ENCODE results near the gene MCFD2. TPM values are rescaled to one million over a fixed set of nuclear protein-coding genes. Genes with fewer than 3 reads are reported as not detected.

The MCFD2 gene
- total and polyA plus RNA-seq, 11 donors: 16.1 to 113 (median 63.4) TPM

DNA sequence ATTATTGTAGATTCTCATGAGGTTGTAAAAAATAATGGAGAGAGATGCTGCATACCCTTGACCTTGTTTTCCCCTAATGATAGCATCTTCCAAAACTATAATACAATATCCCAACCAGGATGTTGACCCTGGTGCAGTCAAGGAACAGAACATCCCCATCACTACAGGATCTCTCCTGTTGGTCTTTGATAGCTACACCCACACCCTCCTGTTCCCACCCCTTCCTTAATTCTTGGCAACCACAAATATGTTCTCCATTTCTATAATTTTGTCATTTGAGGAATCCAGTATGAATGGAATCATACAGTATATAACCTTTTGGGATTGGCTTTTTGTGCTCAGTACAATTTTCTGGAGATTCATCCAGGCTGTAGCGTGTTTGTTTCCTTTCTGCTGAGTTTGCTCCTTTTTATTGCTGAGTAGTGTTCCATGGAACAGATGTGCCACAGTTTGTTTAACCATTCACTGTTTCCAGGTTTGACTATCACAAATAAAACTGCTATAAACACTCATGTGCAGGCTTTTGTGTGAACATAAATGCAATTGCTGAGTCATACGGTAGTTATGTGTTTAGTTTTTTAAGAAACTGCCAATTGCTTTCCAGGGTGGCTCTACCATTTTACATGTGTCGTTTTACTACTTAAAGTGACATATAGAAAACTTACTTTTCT lies 22.2 kb downstream of the MCFD2 start:
- Histone ChIP-seq H3K36me3 (no peaks in the 10 kb centered on the region), H3K27ac (no peak overlapping the region), H3K4me1 (peaks cover 0 to 7% (median 1%) of the 10 kb centered on the region in 12 donors), H3K4me3 (no peak overlapping the region), H3K9me3 (no peaks in the 10 kb centered on the region), H3K27me3 (no peaks in the 10 kb centered on the region)
- intact Hi-C loops (cut with DNase I): loop anchor here in 2 of 10 donors (10.0 kb wide), 3 partner anchors 529 to 899 kb away; no protein-coding TSS in a partner anchor
- ATAC-seq (peak in 1 of 4 donors; percentile 40), DNase-seq (no peak)
- TF ChIP-seq CTCF (IDR thresholded peaks at IDR 0.05) (no peak), POLR2A (IDR thresholded peaks at IDR 0.05) (no peak)
- 90 to 94% (median 92%) methylated on average over 3 of the region's 3 CpGs for WGBS, 4 donors

DNA sequence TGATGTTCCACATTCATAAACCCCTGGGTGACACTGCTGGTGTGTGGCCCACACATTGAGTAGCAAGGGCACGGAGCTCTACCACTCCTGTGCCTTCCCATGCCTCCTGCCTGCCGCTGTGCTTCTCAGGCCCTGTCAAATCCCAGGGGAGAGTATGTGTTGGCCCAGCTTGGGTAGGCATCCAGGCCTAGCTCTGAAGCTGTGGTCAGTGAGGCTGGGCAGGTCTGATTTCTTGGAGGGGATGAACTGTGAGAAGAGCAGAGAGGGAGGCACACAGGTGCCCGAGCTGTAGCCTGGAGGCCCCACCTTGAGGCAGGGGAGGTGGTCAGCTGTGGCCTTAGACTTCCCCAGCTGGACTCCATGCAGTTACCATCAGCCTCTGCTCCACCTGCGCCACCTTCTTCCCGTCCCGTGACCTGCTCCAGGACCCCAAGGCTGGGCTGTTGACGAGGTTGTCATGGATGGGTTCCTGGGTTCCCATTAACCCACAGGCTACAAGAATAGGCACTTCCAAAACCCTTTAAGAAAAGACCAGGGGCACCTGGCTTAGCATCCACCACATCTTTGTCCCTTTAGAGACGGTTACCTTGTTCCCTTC lies 23.6 kb downstream of the MCFD2 start:
- DNase-seq (no peak), ATAC-seq (peak in 1 of 4 donors; percentile 14)
- TF ChIP-seq CTCF (IDR thresholded peaks at IDR 0.05) (no peak), POLR2A (IDR thresholded peaks at IDR 0.05) (no peak)
- no peaks in the 10 kb centered on the region for H3K36me3 ChIP-seq
- no peak overlapping the region for H3K4me3 ChIP-seq
- no peaks in the 10 kb centered on the region for H3K9me3 ChIP-seq
- H3K4me1 ChIP-seq: peaks cover 0 to 7% (median 1%) of the 10 kb centered on the region in 12 donors
- intact Hi-C loops (cut with DNase I): loop anchor here in 2 of 10 donors (10.0 kb wide), 3 partner anchors 527 to 897 kb away; no protein-coding TSS in a partner anchor
- no peak overlapping the region for H3K27ac ChIP-seq
- H3K27me3 ChIP-seq: no peaks in the 10 kb centered on the region
- WGBS, 4 donors: 94 to 99% (median 94%) methylated on average over 7 to 8 of the region's 8 CpGs

DNA sequence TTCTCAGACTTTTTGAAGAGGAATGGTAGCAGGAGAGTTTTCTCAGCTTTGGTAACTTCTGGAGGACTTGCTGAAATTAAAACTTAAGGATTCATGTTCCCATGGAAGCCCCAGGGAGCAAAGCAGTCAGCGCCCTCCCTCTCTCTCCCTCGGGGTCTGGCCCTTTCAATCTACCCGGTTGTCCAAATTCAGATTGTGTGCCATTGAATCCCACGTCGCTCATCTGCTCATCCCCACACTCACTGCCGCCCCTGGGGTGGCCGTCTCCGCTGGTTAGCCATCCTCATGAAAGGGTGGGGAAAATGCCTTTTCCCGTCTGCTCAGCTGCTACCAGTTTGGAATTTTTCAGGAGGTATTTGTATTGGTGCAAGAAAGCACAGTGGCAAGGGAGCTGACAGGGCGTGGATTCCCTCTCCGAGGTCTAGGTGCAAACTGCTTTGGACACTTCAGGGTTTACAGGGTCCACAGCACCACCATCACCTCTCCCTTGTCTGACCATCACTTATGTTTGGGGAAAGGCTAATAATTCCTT lies 27.1 kb downstream of the MCFD2 start:
- intact Hi-C loops (cut with DNase I): loop anchor here in 9 of 10 donors (2.0 to 5.0 kb wide), 6 partner anchors 231 to 426 kb away; no protein-coding TSS in a partner anchor
- WGBS, 4 donors: 63 to 85% (median 72%) methylated on average over 11 of the region's 11 CpGs
- Histone ChIP-seq H3K4me1 (peaks cover 0 to 16% (median 2%) of the 10 kb centered on the region in 12 donors), H3K27me3 (no peaks in the 10 kb centered on the region), H3K4me3 (peak overlapping the region in 3 of 12 donors; percentile 2 to 29 (median 12)), H3K36me3 (no peaks in the 10 kb centered on the region), H3K9me3 (no peaks in the 10 kb centered on the region), H3K27ac (peak overlapping the region in 8 of 12 donors; percentile 2 to 61 (median 44))
- TF ChIP-seq POLR2A (IDR thresholded peaks at IDR 0.05): no peak
- no peak for TF ChIP-seq CTCF (IDR thresholded peaks at IDR 0.05)
- DNase-seq (no peak), ATAC-seq (peak in 1 of 4 donors; percentile 15)

Data from heart left ventricle (tissue), 16 donors.